IMR-90 (cell line): ENCODE results near the gene ITSN1. TPM values are rescaled to one million over a fixed set of nuclear protein-coding genes. Genes with fewer than 3 reads are reported as not detected.

ENCODE experiments used
- ATAC-seq: fragments of 200-7000 bp; cut with Tn5 transposase; 2 replicates; pipeline ENCODE4 v1.9.1; 2020; ENCODE audit warnings: low read depth, mild to moderate bottlenecking, moderate library complexity
- BruUV-seq: library from RNA; stranded (reverse); fragments of 400-500 nt; replicated peaks from 2 replicates; lab custom pipeline; 2021; lab: Mats Ljungman, UMichigan
- CTCF ChIA-PET: fragments of 300-600 bp; formaldehyde crosslinking; extraction: SDS; loops from one replicate; lab custom pipeline; 2021; ENCODE audit warnings: antibody characterized with exemption; lab: Yijun Ruan, JAX
- POLR2A ChIA-PET: fragments of 300-600 bp; sonication (Branson Sonifier 250); formaldehyde crosslinking; loops from one replicate; lab custom pipeline; 2022; ENCODE audit warnings: antibody characterized with exemption; ENCODE audit not compliant: unreplicated experiment; lab: Charles Lee
- DNase-seq: peaks from one replicate; pipeline ENCODE4 v3.0.0; 2013
- H2AFZ ChIP-seq: replicated peaks from 2 replicates; pipeline ENCODE3; 2013; ENCODE audit warnings: low read length, mild to moderate bottlenecking; ENCODE audit not compliant: poor library complexity
- H2AK5ac ChIP-seq: 2 replicates; pipeline ENCODE4 v1.6.1; 2013; ENCODE audit warnings: low read depth, low read length, inconsistent platforms
- H2AK9ac ChIP-seq: replicated peaks from 2 replicates; pipeline ENCODE3; 2013; ENCODE audit warnings: mild to moderate bottlenecking, low read depth, low read length, moderate library complexity; ENCODE audit not compliant: poor library complexity
- H2BK120ac ChIP-seq: 2 replicates; pipeline ENCODE4 v1.6.1; 2013; ENCODE audit warnings: low read depth, low read length, inconsistent platforms
- H2BK15ac ChIP-seq: 3 replicates; pipeline ENCODE4 v1.6.1; 2013; ENCODE audit warnings: low read depth, low read length, inconsistent platforms
- H2BK20ac ChIP-seq: 2 replicates; pipeline ENCODE4 v1.6.1; 2013; ENCODE audit warnings: low read depth, mild to moderate bottlenecking, inconsistent platforms, low read length, moderate library complexity
- H2BK5ac ChIP-seq: 2 replicates; pipeline ENCODE4 v1.6.1; 2013; ENCODE audit warnings: mild to moderate bottlenecking, low read depth, low read length, inconsistent platforms; ENCODE audit not compliant: poor library complexity, severe bottlenecking
- H3K14ac ChIP-seq: replicated peaks from 2 replicates; pipeline ENCODE4 v1.6.1; 2013; ENCODE audit warnings: low read depth, low read length, inconsistent platforms
- H3K18ac ChIP-seq: 2 replicates; pipeline ENCODE4 v1.6.1; 2013; ENCODE audit warnings: low read depth, low read length, control low read depth
- H3K23ac ChIP-seq: 2 replicates; pipeline ENCODE4 v1.6.1; 2013; ENCODE audit warnings: low read depth, low read length, inconsistent platforms
- H3K27ac ChIP-seq: 2 replicates; pipeline ENCODE4 v1.5.1; 2013; ENCODE audit warnings: mild to moderate bottlenecking, control low read depth, low read length; ENCODE audit not compliant: insufficient read depth
- H3K27me3 ChIP-seq: 2 replicates; pipeline ENCODE4 v1.6.1; 2013; ENCODE audit warnings: low read length; ENCODE audit not compliant: control insufficient read depth, insufficient read depth
- H3K36me3 ChIP-seq: 2 replicates; pipeline ENCODE4 v1.6.1; 2013; ENCODE audit warnings: low read length, mixed read lengths; ENCODE audit not compliant: control insufficient read depth, insufficient read depth
- H3K4ac ChIP-seq: 2 replicates; pipeline ENCODE4 v1.6.1; 2013; ENCODE audit warnings: low read depth, low read length, inconsistent platforms
- H3K4me1 ChIP-seq: 2 replicates; pipeline ENCODE4 v1.6.1; 2013; ENCODE audit warnings: low read length, mixed read lengths; ENCODE audit not compliant: control insufficient read depth, insufficient read depth
- H3K4me2 ChIP-seq: 2 replicates; pipeline ENCODE4 v1.6.1; 2013; ENCODE audit warnings: low read depth, mild to moderate bottlenecking, control low read depth, low read length, moderate library complexity
- H3K4me3 ChIP-seq: 2 replicates; pipeline ENCODE4 v1.5.1; 2013; ENCODE audit warnings: low read depth, mild to moderate bottlenecking, control low read depth, low read length, moderate library complexity; ENCODE audit not compliant: insufficient read depth
- H3K56ac ChIP-seq: 2 replicates; pipeline ENCODE4 v1.6.1; 2013; ENCODE audit warnings: low read length, inconsistent platforms; ENCODE audit not compliant: insufficient read depth; ENCODE audit errors: extremely low read depth
- H3K79me1 ChIP-seq, 2 experiments: 2 replicates each; pipeline ENCODE4 v1.6.1; 2013; ENCODE audit warnings: low read length in 2 of 2, inconsistent platforms in 1 of 2, low read depth in 1 of 2
- H3K9ac ChIP-seq: 2 replicates; pipeline ENCODE4 v1.6.1; 2013; ENCODE audit warnings: low read depth, low read length, control low read depth
- H3K9me1 ChIP-seq: 2 replicates; pipeline ENCODE4 v1.6.1; 2013; ENCODE audit warnings: low read length, inconsistent platforms; ENCODE audit not compliant: insufficient read depth
- H3K9me3 ChIP-seq: 2 replicates; pipeline ENCODE4 v1.6.1; 2013; ENCODE audit warnings: low read length; ENCODE audit not compliant: control insufficient read depth, insufficient read depth
- H4K20me1 ChIP-seq: 2 replicates; pipeline ENCODE4 v1.6.1; 2013; ENCODE audit warnings: low read length, inconsistent platforms; ENCODE audit not compliant: insufficient read depth
- H4K5ac ChIP-seq: 2 replicates; pipeline ENCODE4 v1.6.1; 2013; ENCODE audit warnings: mild to moderate bottlenecking, low read depth, low read length, control low read depth
- H4K8ac ChIP-seq, 2 experiments: 2 replicates each; pipeline ENCODE4 v1.6.1; 2013; ENCODE audit warnings: low read depth in 2 of 2, low read length in 2 of 2, control low read depth in 1 of 2, inconsistent platforms in 1 of 2
- H4K91ac ChIP-seq: 2 replicates; pipeline ENCODE4 v1.6.1; 2013; ENCODE audit warnings: low read depth, low read length, inconsistent platforms; ENCODE audit not compliant: insufficient read depth
- BHLHE40 ChIP-seq: fragments of 150-350 bp; IDR thresholded peaks from 2 replicates; pipeline ENCODE4 v1.6.1; 2016; ENCODE audit warnings: mild to moderate bottlenecking, low read depth, low read length
- CEBPB ChIP-seq: IDR thresholded peaks from 2 replicates; pipeline ENCODE4 v1.6.1; 2012; ENCODE audit warnings: low read depth, low read length, improper control_type of control experiment
- CHD1 ChIP-seq: IDR thresholded peaks from 2 replicates; pipeline ENCODE4 v1.6.1; 2012; ENCODE audit warnings: low read depth, low read length, improper control_type of control experiment
- CTCF ChIP-seq: conservative IDR thresholded peaks from 2 replicates; pipeline ENCODE4 v1.5.1; 2012; ENCODE audit warnings: mild to moderate bottlenecking, low read depth, low read length, improper control_type of control experiment
- ELK1 ChIP-seq: fragments of 150-350 bp; IDR thresholded peaks from 2 replicates; pipeline ENCODE4 v1.6.1; 2016; ENCODE audit warnings: low read depth, mild to moderate bottlenecking, low read length, moderate library complexity, borderline replicate concordance
- MAZ ChIP-seq: IDR thresholded peaks from 2 replicates; pipeline ENCODE4 v1.6.1; 2012; ENCODE audit warnings: low read depth, mild to moderate bottlenecking, low read length, improper control_type of control experiment, moderate library complexity, borderline replicate concordance
- MXI1 ChIP-seq: IDR thresholded peaks from 2 replicates; pipeline ENCODE4 v1.6.1; 2012; ENCODE audit warnings: low read depth, mild to moderate bottlenecking, low read length, moderate library complexity, borderline replicate concordance
- NFE2L2 ChIP-seq: fragments of 150-350 bp; IDR thresholded peaks from 2 replicates; pipeline ENCODE4 v1.6.1; 2016; ENCODE audit warnings: low read depth, mild to moderate bottlenecking, low read length
- POLR2A ChIP-seq: IDR thresholded peaks from 2 replicates; pipeline ENCODE4 v1.6.1; 2012; ENCODE audit warnings: mild to moderate bottlenecking, low read depth, low read length
- RFX5 ChIP-seq: IDR thresholded peaks from 2 replicates; pipeline ENCODE4 v1.8.0; 2012; ENCODE audit warnings: low read depth, mild to moderate bottlenecking, low read length, moderate library complexity
- SMC3 ChIP-seq: fragments of 150-350 bp; IDR thresholded peaks from 2 replicates; pipeline ENCODE4 v1.6.1; 2016; ENCODE audit warnings: low read depth, mild to moderate bottlenecking, antibody characterized with exemption, low read length, moderate library complexity
- WGBS, 2 experiments: methylation state at CpG; one replicate each; pipeline versions ENCODE4 v1.1.5 to v1.1.7; 2013; ENCODE audit warnings: missing lambda C conversion rate in 2 of 2; ENCODE audit not compliant: insufficient read length in 1 of 2; ENCODE audit errors: extremely low coverage in 2 of 2; 5-methylcytosine and 5-hydroxymethylcytosine counted together
- dilution Hi-C: fragments of 300-500 bp; cut with HindIII; formaldehyde crosslinking; loops from one replicate; pipeline ENCODE4 v1.14.3; 2018; ENCODE audit warnings: low sequenced_read_pairs; ENCODE audit not compliant: unreplicated experiment
- in situ Hi-C: fragments of 300-500 bp; cut with MboI; formaldehyde crosslinking; loops from 3 replicates; pipeline ENCODE4 v1.14.3; 2019; ENCODE audit warnings: low sequenced_read_pairs, inconsistent platforms, mixed read lengths
- intact Hi-C: fragments of 100-400 bp; cut with micrococcal nuclease; formaldehyde crosslinking; loops from 2 replicates; pipeline ENCODE4 v1.10.0; 2022
- polyA plus RNA-seq, 3 experiments: library from polyadenylated mRNA; depleted of rRNA; stranded (reverse); fragments of >200 nt; gene quantifications; 2 replicates each; pipeline ENCODE4 v1.2.3, GENCODE V29; 2012; ENCODE audit warnings: low replicate concordance in 1 of 3
- total RNA-seq: library from RNA; depleted of rRNA; stranded (reverse); fragments of >200 nt; gene quantifications from 2 replicates; pipeline ENCODE4 v1.2.3, GENCODE V29; 2012

Gene ITSN1
- total and polyA plus RNA-seq, 2 of the 4 experiments (the other 2 are of a cell fraction): 45.4 to 62.0 TPM

- H2AK9ac ChIP-seq: no peak overlapping the region
- H3K27ac ChIP-seq: no peak overlapping the region
- no CpG with 5 or more reads among the region's 25 CpGs for WGBS, 2 experiments
- H3K27me3 ChIP-seq: peaks cover 7% of the 10 kb centered on the region; the same call in 1 of the 2 replicates
- TF ChIP-seq RFX5: no peak
- no peak for TF ChIP-seq CEBPB
- TF ChIP-seq BHLHE40: no peak
- TF ChIP-seq MXI1: no peak
- no peak for TF ChIP-seq CHD1
- TF ChIP-seq POLR2A: no peak
- no peak for TF ChIP-seq ELK1
- no peak for TF ChIP-seq SMC3
- TF ChIP-seq MAZ: no peak
- TF ChIP-seq CTCF: no peak
- TF ChIP-seq NFE2L2: no peak
- no peaks in the 10 kb centered on the region for H3K9me1 ChIP-seq
- no peak overlapping the region for H3K4me2 ChIP-seq
- H4K8ac ChIP-seq: no peak overlapping the region
- no peak overlapping the region for H3K4me3 ChIP-seq
- H4K20me1 ChIP-seq: no peaks in the 10 kb centered on the region
- H2AK5ac ChIP-seq: no peak overlapping the region
- dilution Hi-C loops (no loop called here), in situ Hi-C loops (no loop called here), intact Hi-C loops (no loop called here)
- no peaks in the 10 kb centered on the region for H3K4me1 ChIP-seq
- H2BK20ac ChIP-seq: no peak overlapping the region
- H3K18ac ChIP-seq: no peak overlapping the region
- no peak overlapping the region for H3K9ac ChIP-seq
- H3K36me3 ChIP-seq: no peaks in the 10 kb centered on the region
- H3K23ac ChIP-seq: no peak overlapping the region
- H3K14ac ChIP-seq: no peak overlapping the region
- DNase-seq (no peak), ATAC-seq (no peak)
- H4K5ac ChIP-seq: no peak overlapping the region
- H2BK15ac ChIP-seq: no peak overlapping the region
- no peaks in the 10 kb centered on the region for H3K79me1 ChIP-seq
- H3K9me3 ChIP-seq: no peaks in the 10 kb centered on the region
- BruUV-seq: no TSS peak
- no peak overlapping the region for H2BK5ac ChIP-seq
- no peak overlapping the region for H3K56ac ChIP-seq
- POLR2A ChIA-PET: no interaction called here
- CTCF ChIA-PET: no interaction called here
- H2BK120ac ChIP-seq: no peak overlapping the region
- no peak overlapping the region for H3K4ac ChIP-seq
- H4K91ac ChIP-seq: no peak overlapping the region
- H2AFZ ChIP-seq: no peak overlapping the region
Observed at GRCh38 chr21:33857846-33858666, 215.8 kb downstream of the ITSN1 start.
